Ovary (tissue), 3 donors: ENCODE measurements around the gene XPNPEP1.

ENCODE experiments used
- CTCF ChIP-seq, 3 donors: fragments of 450-650 bp in 2 of 3; fragments of 200-600 bp in 1 of 3; IDR thresholded peaks; one replicate each; pipeline versions ENCODE4 v1.5.1 to v1.8.0; 2016 to 2022; ENCODE audit warnings: antibody characterized with exemption in 3 of 3, mild to moderate bottlenecking in 1 of 3
- POLR2A ChIP-seq: fragments of 450-650 bp; IDR thresholded peaks from one replicate; pipeline ENCODE4 v1.6.1; 2017; ENCODE audit warnings: antibody characterized with exemption, mild to moderate bottlenecking, moderate library complexity
- donor health status: DM: no; HTN: no; CAD: no.

GRCh38 chr10:109912335-109913281, 10.7 kb downstream of the XPNPEP1 start:
- TF ChIP-seq POLR2A: no peak
- no peak for TF ChIP-seq CTCF (IDR thresholded peaks at IDR 0.05)
